GM12864 (cell line): Measurements from ENCODE around the gene DLGAP3.
"Not testable (repeated sequence)": the region's sequence is repeated elsewhere in the genome, so short reads cannot be mapped to it uniquely, and the experiment has no call there.

ENCODE experiments used
- DNase-seq: peaks from one replicate; pipeline ENCODE4 v3.0.0-alpha.2; 2011; ENCODE audit warnings: low read depth
- H3K4me3 ChIP-seq: 2 replicates; pipeline ENCODE4 v1.5.1; 2011; ENCODE audit warnings: mild to moderate bottlenecking, low read depth, low read length, control low read depth
- CTCF ChIP-seq: IDR thresholded peaks from 2 replicates; pipeline ENCODE4 v1.5.1; 2011; ENCODE audit warnings: low read depth, mild to moderate bottlenecking, moderate library complexity, low read length, control low read depth, inconsistent platforms; ENCODE audit errors: missing control alignments

DLGAP3 gene

GRCh38 chr1:34950428-34950827, 21.0 kb upstream of the DLGAP3 start:
- DNase-seq, result no peak
- no peak overlapping the region for H3K4me3 ChIP-seq
- TF ChIP-seq CTCF, result no peak

- not testable (repeated sequence) for DNase-seq, H3K4me3 ChIP-seq
Observed at GRCh38 chr1:34948739-34949138, 19.3 kb upstream of the DLGAP3 start.

DNA sequence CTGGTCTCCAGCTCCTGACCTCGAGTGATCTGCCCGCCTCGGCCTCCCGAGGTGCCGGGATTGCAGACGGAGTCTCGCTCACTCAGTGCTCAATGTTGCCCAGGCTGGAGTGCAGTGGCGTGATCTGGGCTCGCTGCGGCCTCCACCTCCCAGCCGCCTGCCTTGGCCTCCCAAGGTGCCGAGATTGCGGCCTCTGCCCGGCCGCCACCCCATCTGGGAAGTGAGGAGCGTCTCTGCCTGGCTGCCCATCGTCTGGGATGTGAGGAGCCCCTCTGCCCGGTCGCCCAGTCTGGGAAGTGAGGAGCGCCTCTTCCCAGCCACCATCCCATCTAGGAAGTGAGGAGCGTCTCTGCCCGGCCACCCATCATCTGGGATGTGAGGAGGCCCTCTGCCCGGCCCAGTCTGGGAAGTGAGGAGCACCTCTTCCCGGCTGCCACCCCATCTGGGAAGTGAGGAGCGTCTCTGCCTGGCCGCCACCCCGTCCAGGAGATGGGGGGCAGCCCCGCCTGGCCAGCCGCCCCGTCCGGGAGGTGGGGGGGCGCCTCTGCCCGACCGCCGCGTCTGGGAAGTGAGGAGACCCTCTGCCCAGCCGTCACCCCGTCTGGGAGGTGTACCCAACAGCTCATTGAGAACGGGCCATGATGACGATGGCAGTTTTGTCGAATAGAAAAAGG, 18.3 kb upstream of the DLGAP3 start:
- DNase-seq, result not testable (repeated sequence)

GRCh38 chr1:34946211-34946610, 16.8 kb upstream of the DLGAP3 start:
- TF ChIP-seq CTCF, result no peak
- no peak for DNase-seq
- no peak overlapping the region for H3K4me3 ChIP-seq

More for the DNA sequence above, 18.3 kb upstream of the DLGAP3 start:
- H3K4me3 ChIP-seq, result not testable (repeated sequence)

- not testable (repeated sequence) for DNase-seq, H3K4me3 ChIP-seq
Observed at GRCh38 chr1:34941798-34942197, 12.3 kb upstream of the DLGAP3 start.

GRCh38 chr1:34930702-34931071, 1.2 kb upstream of the DLGAP3 start:
- DNase-seq, result no peak
- H3K4me3 ChIP-seq, result no peak overlapping the region
- no peak for TF ChIP-seq CTCF

DNA sequence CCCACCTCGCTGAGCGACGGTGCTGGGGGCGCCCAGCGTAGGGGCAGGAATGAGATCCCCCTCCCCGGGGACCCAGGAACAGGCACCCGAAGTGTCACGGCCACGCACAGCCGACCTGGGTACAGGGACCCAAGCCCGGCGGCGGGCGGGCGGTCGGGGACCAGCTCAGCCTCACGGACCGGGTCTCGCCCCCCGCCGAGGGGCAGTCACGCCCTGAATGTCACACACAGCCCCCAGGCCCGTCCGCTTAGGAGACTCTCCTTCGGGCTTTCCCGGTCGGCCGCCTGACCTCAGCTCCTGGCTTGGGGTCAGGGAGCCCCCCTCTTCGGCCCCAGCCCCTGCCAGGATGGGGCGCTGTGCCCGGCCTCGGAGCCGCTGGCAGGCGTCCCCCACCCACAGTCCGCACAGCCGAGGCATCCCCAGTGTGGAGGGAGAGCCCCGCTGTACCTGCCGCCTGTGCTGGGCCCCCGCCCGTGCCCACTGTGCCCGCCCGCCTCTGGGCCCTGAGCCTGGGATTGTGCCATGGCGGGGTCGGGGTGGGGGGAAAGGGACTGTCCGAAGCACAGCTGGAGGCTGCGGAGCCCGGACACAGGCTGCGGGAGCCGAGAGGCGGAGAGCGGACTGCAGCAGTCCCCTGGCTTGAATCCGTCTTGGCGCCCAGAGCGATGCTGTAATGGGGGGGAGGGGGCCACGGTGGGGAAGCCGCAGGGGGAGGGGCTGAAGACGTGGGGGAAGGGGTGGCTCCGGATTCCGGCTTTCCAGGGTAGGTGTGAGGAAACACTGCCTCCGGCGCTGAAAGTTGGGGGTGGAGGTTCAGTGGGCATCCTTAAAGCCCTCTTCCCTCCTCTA, 627 bp upstream of the DLGAP3 start:
- no peak for TF ChIP-seq CTCF
- H3K4me3 ChIP-seq, result no peak overlapping the region
- no peak for DNase-seq

DNA sequence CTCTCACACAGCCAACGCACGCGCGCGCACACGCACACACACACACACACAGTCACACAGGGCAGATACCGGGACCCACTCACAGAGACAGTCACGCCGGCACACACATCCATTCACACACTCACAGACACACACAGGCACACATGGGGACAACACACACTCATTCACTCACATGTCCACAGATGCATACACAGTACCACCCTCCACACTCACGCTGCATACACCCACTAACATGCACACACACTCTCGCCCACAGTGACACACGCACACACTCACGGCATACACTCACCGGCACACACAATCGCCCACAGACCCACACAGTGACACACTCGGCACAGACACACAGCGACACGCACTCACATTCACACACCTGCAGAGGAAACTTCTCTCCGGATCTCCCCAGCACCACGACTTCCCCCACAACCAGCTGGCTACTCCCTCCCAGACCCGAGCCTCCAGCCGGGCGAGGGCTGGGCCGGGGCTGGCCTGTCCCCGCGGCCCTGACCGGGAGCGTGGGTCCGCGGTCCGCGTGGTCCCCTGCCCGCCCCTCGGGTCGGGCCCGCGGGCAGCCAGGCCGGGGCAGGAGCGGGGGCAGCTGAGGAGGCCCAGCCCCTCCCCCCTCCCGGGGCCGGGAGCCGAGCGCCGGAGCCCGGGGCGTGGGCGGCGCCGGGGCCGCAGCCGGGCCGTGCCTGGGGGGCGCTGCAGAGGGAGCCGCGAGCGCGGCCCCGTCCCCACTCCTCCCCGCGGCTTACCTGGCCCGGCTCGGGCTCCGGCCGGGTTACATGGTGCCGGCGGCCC, 552 bp downstream of the DLGAP3 start:
- DNase-seq, result no peak
- no peak for TF ChIP-seq CTCF
- peak overlapping the region; percentile 24 for H3K4me3 ChIP-seq
